Embryonic facial prominence (tissue), 1 donor: ENCODE data around the gene RPTOR.
"Not testable (repeated sequence)": the region's sequence is repeated elsewhere in the genome, so short reads cannot be mapped to it uniquely, and the experiment has no call there.

Source experiments
- DNase-seq: peaks from one replicate; pipeline ENCODE4 v3.0.0-alpha.2; 2016; ENCODE audit errors: extremely low spot score

Gene RPTOR

GRCh38 chr17:80555266-80555665 lies 10.6 kb downstream of the RPTOR start:
- DNase-seq, result no peak

GRCh38 chr17:80558046-80558445 lies 13.4 kb downstream of the RPTOR start:
- no peak for DNase-seq

GRCh38 chr17:80559825-80560251 lies 15.2 kb downstream of the RPTOR start:
- no peak for DNase-seq

- no peak for DNase-seq
Observed at GRCh38 chr17:80561541-80562114, 17.0 kb downstream of the RPTOR start.

- no peak for DNase-seq
Observed at GRCh38 chr17:80564545-80564944, 19.9 kb downstream of the RPTOR start.

GRCh38 chr17:80565343-80566053 lies 20.9 kb downstream of the RPTOR start:
- DNase-seq, result no peak

GRCh38 chr17:80566054-80566400 lies 21.4 kb downstream of the RPTOR start:
- no peak for DNase-seq

- no peak for DNase-seq
Observed at GRCh38 chr17:80568246-80568645, 23.6 kb downstream of the RPTOR start.

- DNase-seq, result no peak
Observed at GRCh38 chr17:80569924-80570323, 25.3 kb downstream of the RPTOR start.

- no peak for DNase-seq
Observed at GRCh38 chr17:80573701-80574100, 29.1 kb downstream of the RPTOR start.

GRCh38 chr17:80574496-80574895 lies 29.9 kb downstream of the RPTOR start:
- no peak for DNase-seq

- peak; percentile 33 for DNase-seq
Observed at GRCh38 chr17:80575057-80575875, 30.6 kb downstream of the RPTOR start.

GRCh38 chr17:80577876-80578570 lies 33.4 kb downstream of the RPTOR start:
- DNase-seq, result no peak

GRCh38 chr17:80578668-80579388 lies 34.2 kb downstream of the RPTOR start:
- DNase-seq, result not testable (repeated sequence)

GRCh38 chr17:80582165-80582564 lies 37.5 kb downstream of the RPTOR start:
- no peak for DNase-seq

GRCh38 chr17:80584176-80584905 lies 39.7 kb downstream of the RPTOR start:
- no peak for DNase-seq

GRCh38 chr17:80585890-80586845 lies 41.5 kb downstream of the RPTOR start:
- DNase-seq, result no peak

- no peak for DNase-seq
Observed at GRCh38 chr17:80586846-80587228, 42.2 kb downstream of the RPTOR start.

GRCh38 chr17:80588702-80589383 lies 44.2 kb downstream of the RPTOR start:
- DNase-seq, result no peak
